ENCODE results near the gene LEPROT.

LEPROT gene

GRCh38 chr1:65457868-65458267 lies 37.4 kb downstream of the LEPROT start:
- TF ChIP-seq SIN3A (IDR thresholded peaks at IDR 0.05; ENCODE audit: borderline replicate concordance, insufficient read depth, low read length) (no peak), POLR2AphosphoS5 (IDR thresholded peaks at IDR 0.05; ENCODE audit: low read depth, low read length) (no peak), TAF1 (IDR thresholded peaks at IDR 0.05; ENCODE audit: borderline replicate concordance, insufficient read depth, low read length) (no peak), REST (IDR thresholded peaks at IDR 0.05; ENCODE audit: insufficient read depth in 1 of 2, low read depth in 2 of 2, low read length in 2 of 2) (no peak), FOXP2 (optimal IDR thresholded peaks at IDR 0.05; ENCODE audit: borderline replicate concordance, extremely low read depth, extremely low read length, insufficient read depth) (no peak)

- TF ChIP-seq POLR2AphosphoS5 (IDR thresholded peaks at IDR 0.05; ENCODE audit: low read depth, low read length), result no peak
- no peak for TF ChIP-seq FOXP2 (optimal IDR thresholded peaks at IDR 0.05; ENCODE audit: borderline replicate concordance, extremely low read depth, extremely low read length, insufficient read depth)
- TF ChIP-seq SIN3A (IDR thresholded peaks at IDR 0.05; ENCODE audit: borderline replicate concordance, insufficient read depth, low read length), result no peak
- no peak for TF ChIP-seq TAF1 (IDR thresholded peaks at IDR 0.05; ENCODE audit: borderline replicate concordance, insufficient read depth, low read length)
- no peak for TF ChIP-seq REST (IDR thresholded peaks at IDR 0.05; ENCODE audit: insufficient read depth in 1 of 2, low read depth in 2 of 2, low read length in 2 of 2)
Observed at GRCh38 chr1:65458730-65459396, 38.4 kb downstream of the LEPROT start.

GRCh38 chr1:65459397-65459768 lies 38.9 kb downstream of the LEPROT start:
- TF ChIP-seq REST (IDR thresholded peaks at IDR 0.05; ENCODE audit: insufficient read depth in 1 of 2, low read depth in 2 of 2, low read length in 2 of 2) (no peak), TAF1 (IDR thresholded peaks at IDR 0.05; ENCODE audit: borderline replicate concordance, insufficient read depth, low read length) (no peak), FOXP2 (optimal IDR thresholded peaks at IDR 0.05; ENCODE audit: borderline replicate concordance, extremely low read depth, extremely low read length, insufficient read depth) (no peak), SIN3A (IDR thresholded peaks at IDR 0.05; ENCODE audit: borderline replicate concordance, insufficient read depth, low read length) (no peak), POLR2AphosphoS5 (IDR thresholded peaks at IDR 0.05; ENCODE audit: low read depth, low read length) (no peak)

GRCh38 chr1:65467536-65467935 lies 47.1 kb downstream of the LEPROT start:
- TF ChIP-seq POLR2AphosphoS5 (IDR thresholded peaks at IDR 0.05; ENCODE audit: low read depth, low read length) (no peak), TAF1 (IDR thresholded peaks at IDR 0.05; ENCODE audit: borderline replicate concordance, insufficient read depth, low read length) (no peak), SIN3A (IDR thresholded peaks at IDR 0.05; ENCODE audit: borderline replicate concordance, insufficient read depth, low read length) (no peak), REST (IDR thresholded peaks at IDR 0.05; ENCODE audit: insufficient read depth in 1 of 2, low read depth in 2 of 2, low read length in 2 of 2) (no peak), FOXP2 (optimal IDR thresholded peaks at IDR 0.05; ENCODE audit: borderline replicate concordance, extremely low read depth, extremely low read length, insufficient read depth) (no peak)

Data from PFSK-1 (cell line).